Parathyroid adenoma (tissue), 2 donors: ENCODE measurements around the gene CDKN1A.

Experiments
- H2AFZ ChIP-seq: fragments of 300-600 bp; sonication (generic); one replicate; pipeline ENCODE4 v1.7.0; 2017; ENCODE audit warnings: antibody characterized with exemption, mild to moderate bottlenecking
- H3K27ac ChIP-seq: fragments of 300-600 bp; sonication (generic); one replicate; pipeline ENCODE4 v1.7.0; 2017
- H3K27me3 ChIP-seq: fragments of 300-600 bp; sonication (generic); one replicate; pipeline ENCODE4 v1.7.0; 2017; ENCODE audit warnings: low read length; ENCODE audit not compliant: control insufficient read depth, insufficient read depth
- H3K36me3 ChIP-seq: fragments of 300-600 bp; sonication (generic); one replicate; pipeline ENCODE4 v1.7.0; 2017; ENCODE audit warnings: low read length; ENCODE audit not compliant: control insufficient read depth, insufficient read depth
- H3K4me1 ChIP-seq: fragments of 300-600 bp; sonication (generic); one replicate; pipeline ENCODE4 v1.7.0; 2017; ENCODE audit warnings: control low read depth
- H3K4me2 ChIP-seq: fragments of 300-600 bp; sonication (generic); one replicate; pipeline ENCODE4 v1.7.0; 2017; ENCODE audit warnings: low read length
- H3K4me3 ChIP-seq: fragments of 300-600 bp; sonication (generic); one replicate; pipeline ENCODE4 v1.7.0; 2017; ENCODE audit warnings: low read depth, low read length
- H3K79me2 ChIP-seq: fragments of 300-600 bp; sonication (generic); one replicate; pipeline ENCODE4 v1.7.0; 2017; ENCODE audit warnings: control low read depth
- H3K9ac ChIP-seq: fragments of 300-600 bp; sonication (generic); one replicate; pipeline ENCODE4 v1.7.0; 2017; ENCODE audit warnings: mild to moderate bottlenecking
- H3K9me3 ChIP-seq: fragments of 300-600 bp; sonication (generic); one replicate; pipeline ENCODE4 v1.7.0; 2017; ENCODE audit warnings: low read length; ENCODE audit not compliant: control insufficient read depth
- CTCF ChIP-seq: fragments of 300-600 bp; sonication (generic); IDR thresholded peaks from one replicate; pipeline ENCODE4 v1.7.0; 2017; ENCODE audit warnings: antibody characterized with exemption, mild to moderate bottlenecking
- donor health status: primary hyperparathyroidism.

The CDKN1A gene

DNA sequence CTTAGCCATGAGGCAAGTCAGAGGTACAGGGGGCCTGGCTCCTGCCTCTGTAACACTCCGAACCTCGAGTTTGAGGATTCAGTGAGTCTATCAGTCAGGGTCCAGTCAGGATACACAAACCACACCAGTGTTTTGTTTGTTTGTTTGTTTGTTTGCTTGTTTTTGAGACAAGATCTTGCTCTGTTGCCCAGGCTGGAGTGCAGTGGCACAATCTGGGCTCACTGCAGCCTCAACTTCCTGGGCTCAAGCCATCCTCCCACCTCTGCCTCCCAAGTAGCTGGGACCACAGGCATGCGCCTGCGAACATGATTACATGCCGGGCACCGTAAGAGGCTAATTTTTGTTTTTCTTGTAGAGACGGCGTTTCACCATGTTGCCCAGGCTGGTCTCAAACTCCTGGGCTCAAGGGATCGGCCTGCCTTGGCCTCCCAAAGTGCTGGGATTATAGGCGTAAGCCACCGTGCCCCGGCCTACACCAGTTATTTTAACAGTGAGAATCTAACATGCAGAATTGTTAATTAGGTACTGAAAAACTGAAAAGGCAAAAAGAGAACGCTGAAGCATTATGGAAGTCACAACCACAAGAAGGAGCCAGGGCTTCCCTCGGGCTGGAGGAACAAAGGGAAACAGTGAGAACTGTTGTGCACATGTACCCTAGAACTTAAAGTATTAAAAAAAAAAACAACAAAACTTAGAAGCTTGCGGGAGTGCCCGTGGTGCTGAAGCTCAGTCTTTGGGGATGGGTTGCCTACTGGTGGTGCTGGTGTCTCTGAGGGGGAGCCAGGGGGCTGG lies 44.0 kb upstream of the CDKN1A start:
- TF ChIP-seq CTCF = no peak
- Histone ChIP-seq H3K4me2 (no peak overlapping the region), H3K79me2 (no peaks in the 10 kb centered on the region), H2AFZ (peak overlapping the region; percentile 40), H3K36me3 (no peaks in the 10 kb centered on the region), H3K9me3 (no peaks in the 10 kb centered on the region), H3K4me3 (no peak overlapping the region), H3K9ac (no peak overlapping the region), H3K27ac (no peak overlapping the region), H3K27me3 (no peaks in the 10 kb centered on the region), H3K4me1 (no peaks in the 10 kb centered on the region)

DNA sequence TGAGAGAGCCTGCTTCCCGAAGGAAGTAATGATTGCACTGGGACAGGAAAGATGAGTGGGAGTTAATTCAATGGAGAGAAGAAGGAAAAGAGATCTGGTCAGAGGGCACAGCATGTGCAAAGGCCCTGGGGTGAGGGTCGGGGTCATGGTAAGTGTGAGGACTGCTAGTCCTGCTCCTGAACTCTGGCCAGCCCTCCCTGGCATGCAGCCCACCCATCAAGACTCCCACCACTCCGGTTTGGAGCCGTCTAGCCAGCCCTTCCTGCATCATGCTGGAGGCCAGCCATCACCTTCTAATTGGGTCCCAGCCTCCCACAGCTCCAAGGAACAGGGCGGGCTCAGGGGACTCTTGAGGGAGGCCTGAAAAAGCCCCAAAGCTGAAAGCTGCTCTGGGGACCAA lies 42.2 kb upstream of the CDKN1A start:
- Histone ChIP-seq H3K79me2 (no peaks in the 10 kb centered on the region), H3K9me3 (no peaks in the 10 kb centered on the region), H3K9ac (no peak overlapping the region), H3K4me1 (no peaks in the 10 kb centered on the region), H3K27me3 (no peaks in the 10 kb centered on the region), H2AFZ (no peak overlapping the region), H3K4me2 (no peak overlapping the region), H3K36me3 (no peaks in the 10 kb centered on the region), H3K27ac (no peak overlapping the region), H3K4me3 (no peak overlapping the region)
- TF ChIP-seq CTCF = no peak

DNA sequence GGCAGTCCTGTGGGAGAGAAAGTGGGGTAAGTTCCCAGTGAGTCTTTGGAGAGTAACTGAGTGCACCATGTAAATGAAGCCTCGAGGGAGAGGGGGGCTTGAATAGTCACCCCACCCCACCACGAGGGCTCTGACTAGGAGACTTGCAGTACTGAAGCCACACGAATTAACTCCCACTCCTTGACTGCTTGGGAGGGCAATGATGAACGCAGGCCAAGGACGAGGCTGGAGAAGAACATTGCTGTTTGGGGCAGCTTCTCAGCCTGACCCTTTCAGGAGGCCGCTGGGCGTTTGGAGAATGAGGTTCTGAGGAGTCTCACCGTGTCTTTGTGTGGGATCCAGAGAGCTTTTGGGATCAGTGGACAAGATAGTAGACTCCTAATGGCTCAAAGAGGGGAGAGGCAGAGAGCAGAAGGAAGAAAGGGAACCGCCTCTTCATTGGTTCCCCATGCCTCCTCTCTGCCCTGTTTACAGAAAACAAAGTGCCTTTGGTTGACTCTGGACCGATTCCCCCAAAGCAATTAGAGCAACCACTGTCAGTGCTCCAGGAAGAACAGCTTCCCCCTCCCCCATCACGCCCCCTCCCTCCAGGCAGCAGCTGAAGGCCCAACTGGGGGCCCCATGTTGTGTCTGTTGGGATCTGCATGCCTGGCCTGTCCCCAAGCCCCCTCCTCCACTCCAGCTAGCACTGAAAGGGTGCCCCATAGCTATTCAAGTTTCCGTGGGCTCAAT lies 41.7 kb upstream of the CDKN1A start:
- no peak overlapping the region for H3K4me3 ChIP-seq
- H3K79me2 ChIP-seq = no peaks in the 10 kb centered on the region
- no peak overlapping the region for H3K4me2 ChIP-seq
- no peaks in the 10 kb centered on the region for H3K27me3 ChIP-seq
- H3K9ac ChIP-seq = no peak overlapping the region
- H3K9me3 ChIP-seq = no peaks in the 10 kb centered on the region
- no peaks in the 10 kb centered on the region for H3K4me1 ChIP-seq
- H2AFZ ChIP-seq = no peak overlapping the region
- H3K27ac ChIP-seq = no peak overlapping the region
- no peak for TF ChIP-seq CTCF
- no peaks in the 10 kb centered on the region for H3K36me3 ChIP-seq

- TF ChIP-seq CTCF = no peak
Measured at GRCh38 chr6:36638579-36638978, 39.9 kb upstream of the CDKN1A start.

More at GRCh38 chr6:36638579-36638978, 39.9 kb upstream of the CDKN1A start:
- Histone ChIP-seq H2AFZ (no peak overlapping the region), H3K4me1 (no peaks in the 10 kb centered on the region), H3K79me2 (no peaks in the 10 kb centered on the region), H3K9me3 (no peaks in the 10 kb centered on the region), H3K27me3 (no peaks in the 10 kb centered on the region), H3K36me3 (no peaks in the 10 kb centered on the region), H3K27ac (no peak overlapping the region), H3K9ac (no peak overlapping the region), H3K4me3 (no peak overlapping the region), H3K4me2 (no peak overlapping the region)
